GM18907 (cell line): Measurements from ENCODE around the gene ZNG1F.
"Not testable (repeated sequence)": the region's sequence is repeated elsewhere in the genome, so short reads cannot be mapped to it uniquely, and the experiment has no call there.

Experiments
- ATAC-seq: cut with Tn5 transposase; IDR thresholded peaks from one replicate; pipeline ENCODE4 v1.9.1; 2021; ENCODE audit warnings: mild to moderate bottlenecking, moderate library complexity; ENCODE audit not compliant: unreplicated experiment

ZNG1F gene

DNA sequence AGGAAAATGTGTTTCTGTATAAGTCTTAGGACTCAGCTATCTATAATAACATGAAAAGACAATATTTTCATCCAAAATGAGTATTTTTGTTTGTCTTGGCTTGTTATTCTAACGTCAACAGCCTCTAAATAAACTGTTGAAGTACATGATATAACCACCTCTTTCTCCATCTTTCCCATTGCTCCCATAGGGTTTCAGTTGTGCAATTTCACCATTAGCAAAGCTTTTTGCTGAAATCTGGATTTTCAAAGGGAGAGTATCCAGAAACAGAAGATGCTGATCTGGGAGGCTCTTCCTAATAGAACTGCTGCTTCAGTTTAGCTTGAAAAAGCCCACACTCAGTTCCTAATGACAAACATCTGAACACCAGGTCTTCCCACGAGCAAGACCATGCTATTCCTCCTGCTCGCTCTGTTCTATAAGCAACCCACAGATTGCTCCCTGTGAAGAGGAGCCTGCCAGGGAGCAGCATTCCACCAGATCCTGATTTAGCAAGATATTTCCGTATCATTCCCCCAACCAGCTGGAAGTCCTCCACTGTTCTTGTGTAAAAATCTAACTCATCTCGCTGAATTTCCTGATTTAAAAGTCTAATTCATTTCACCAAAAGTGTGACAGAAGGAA is 101.8 kb downstream of the ZNG1F start:
- ATAC-seq: not testable (repeated sequence)

DNA sequence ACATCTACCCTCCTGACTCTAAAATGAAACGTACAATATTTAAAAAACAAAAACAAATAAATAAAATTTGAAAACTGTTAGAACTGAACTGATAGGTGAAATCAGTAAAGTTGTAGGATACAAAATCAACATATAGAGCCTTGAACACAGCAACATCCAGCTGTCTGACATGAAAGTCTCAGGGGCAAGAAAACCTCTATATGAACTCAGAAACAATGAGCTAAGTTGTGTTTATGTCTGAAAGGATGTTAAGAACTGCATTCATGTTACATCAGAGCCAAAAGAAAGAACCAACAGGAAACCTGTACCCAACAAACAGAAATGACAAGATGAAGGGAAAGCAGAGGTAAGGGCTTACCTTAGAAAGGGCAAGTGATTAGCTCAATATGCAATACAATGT is 102.4 kb downstream of the ZNG1F start:
- not testable (repeated sequence) for ATAC-seq

DNA sequence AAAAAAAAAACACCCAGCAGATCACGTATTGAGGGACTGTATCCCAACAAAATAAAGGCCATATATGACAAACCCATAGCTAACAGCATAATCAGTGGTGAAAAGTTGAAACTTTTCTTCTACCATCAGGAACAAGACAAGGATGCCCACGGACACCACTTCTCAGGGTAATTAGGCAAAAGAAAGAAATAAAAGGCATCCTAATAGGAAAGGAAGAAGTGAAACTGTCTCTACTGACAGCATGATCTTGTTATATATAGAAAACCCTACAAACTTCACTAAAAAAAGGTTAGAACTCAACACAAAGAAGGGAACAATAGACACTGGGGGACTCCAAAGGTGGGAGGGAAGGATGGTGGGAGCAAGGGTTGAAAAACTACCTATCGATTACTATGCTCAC is 102.9 kb downstream of the ZNG1F start:
- not testable (repeated sequence) for ATAC-seq

DNA sequence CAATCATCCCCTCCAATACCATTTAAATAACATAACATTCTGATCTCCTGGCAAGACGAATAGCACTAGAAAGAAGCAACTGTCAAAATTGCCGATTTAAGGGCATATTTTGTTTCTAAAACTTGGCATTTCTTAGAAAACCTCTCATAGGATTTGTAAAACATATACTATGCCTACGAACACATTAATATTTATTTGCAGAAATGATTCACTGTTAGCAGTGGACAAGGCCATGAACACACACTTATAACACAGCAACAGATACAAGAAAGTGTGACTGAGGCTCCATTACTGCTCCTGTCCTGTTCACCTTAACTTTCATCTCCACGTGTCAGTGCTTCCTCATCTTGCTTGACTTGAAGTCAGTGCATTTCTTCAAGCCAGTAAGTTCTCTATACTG is 106.8 kb downstream of the ZNG1F start:
- not testable (repeated sequence) for ATAC-seq
